ENCODE measurements around the gene DNAH10. TPM values are rescaled to one million over a fixed set of nuclear protein-coding genes. Genes with fewer than 3 reads are reported as not detected.

DNAH10 gene
- total RNA-seq, 1 donor from 2014 or later: 1.0 TPM

DNA sequence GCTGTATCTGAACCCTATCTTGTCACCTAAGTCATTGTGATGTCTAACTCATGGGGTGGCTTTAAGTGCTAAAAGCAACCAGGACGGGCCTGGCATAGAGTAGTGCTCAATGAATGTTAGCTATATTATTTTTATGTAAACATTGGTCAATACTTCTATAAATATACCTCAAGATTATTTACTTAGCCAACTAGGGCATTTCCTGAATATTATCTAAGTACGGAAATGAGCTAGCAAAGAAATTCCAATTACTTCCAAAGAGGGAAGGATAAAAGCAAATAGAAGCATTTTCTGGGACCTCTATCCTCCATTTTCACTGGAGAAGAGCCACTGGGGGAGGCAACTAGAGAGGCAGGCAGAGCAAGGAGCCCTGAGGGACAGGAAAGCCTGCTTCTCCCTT, 189.9 kb downstream of the DNAH10 start:
- Mint-ChIP-seq H3K9me3 (ENCODE audit: low read depth) (peaks cover 8% of the 10 kb centered on the region), H3K27me3 (no peaks in the 10 kb centered on the region), H3K4me3 (ENCODE audit: low read depth) (no peak overlapping the region), H3K27ac (no peak overlapping the region), H3K4me1 (ENCODE audit: low read depth) (peaks cover 1% of the 10 kb centered on the region), H3K36me3 (ENCODE audit: insufficient read depth) (peaks cover 27% of the 10 kb centered on the region)
- TF ChIP-seq, protein P1, sequence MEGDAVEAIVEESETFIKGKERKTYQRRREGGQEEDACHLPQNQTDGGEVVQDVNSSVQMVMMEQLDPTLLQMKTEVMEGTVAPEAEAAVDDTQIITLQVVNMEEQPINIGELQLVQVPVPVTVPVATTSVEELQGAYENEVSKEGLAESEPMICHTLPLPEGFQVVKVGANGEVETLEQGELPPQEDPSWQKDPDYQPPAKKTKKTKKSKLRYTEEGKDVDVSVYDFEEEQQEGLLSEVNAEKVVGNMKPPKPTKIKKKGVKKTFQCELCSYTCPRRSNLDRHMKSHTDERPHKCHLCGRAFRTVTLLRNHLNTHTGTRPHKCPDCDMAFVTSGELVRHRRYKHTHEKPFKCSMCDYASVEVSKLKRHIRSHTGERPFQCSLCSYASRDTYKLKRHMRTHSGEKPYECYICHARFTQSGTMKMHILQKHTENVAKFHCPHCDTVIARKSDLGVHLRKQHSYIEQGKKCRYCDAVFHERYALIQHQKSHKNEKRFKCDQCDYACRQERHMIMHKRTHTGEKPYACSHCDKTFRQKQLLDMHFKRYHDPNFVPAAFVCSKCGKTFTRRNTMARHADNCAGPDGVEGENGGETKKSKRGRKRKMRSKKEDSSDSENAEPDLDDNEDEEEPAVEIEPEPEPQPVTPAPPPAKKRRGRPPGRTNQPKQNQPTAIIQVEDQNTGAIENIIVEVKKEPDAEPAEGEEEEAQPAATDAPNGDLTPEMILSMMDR (IDR thresholded peaks at IDR 0.05; ENCODE audit: unreplicated experiment): no peak
- DNase-seq (ENCODE audit: low spot score, unreplicated experiment): no peak

DNA sequence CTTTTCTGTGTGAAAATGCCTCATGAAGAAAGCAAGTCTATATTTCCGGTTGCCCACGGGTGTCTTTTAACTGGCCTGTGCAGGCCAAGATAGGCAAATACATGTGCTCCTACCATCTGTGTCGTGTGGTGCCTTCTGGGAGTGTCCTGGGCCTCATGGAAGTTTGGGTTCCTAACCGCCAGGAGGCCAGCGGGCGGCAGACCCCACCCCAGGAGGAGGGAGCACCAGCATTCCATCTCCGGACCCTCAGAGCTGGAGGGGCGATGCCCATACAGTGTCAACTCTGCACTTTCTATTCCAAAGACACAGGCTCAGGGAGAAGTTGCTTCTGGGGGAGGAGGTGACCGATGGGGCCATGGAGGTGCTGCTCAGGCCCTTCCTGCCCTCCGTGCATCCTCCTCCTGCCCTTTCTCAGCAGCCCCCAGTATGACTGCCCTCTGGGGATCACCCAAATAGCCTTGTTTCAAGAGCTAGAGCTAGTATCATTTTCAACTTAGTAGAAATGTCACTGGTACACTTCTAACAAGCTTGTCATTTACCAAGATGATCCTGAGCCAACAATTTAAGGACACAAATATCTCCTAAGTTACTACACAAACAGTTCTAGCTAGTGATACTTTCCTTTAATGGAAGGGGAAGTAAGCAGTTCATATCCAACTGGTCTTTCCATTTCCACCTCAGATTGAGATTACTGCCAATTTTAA, 192.7 kb downstream of the DNAH10 start:
- Mint-ChIP-seq H3K4me1 (ENCODE audit: low read depth) (no peaks in the 10 kb centered on the region), H3K27ac (no peak overlapping the region), H3K36me3 (ENCODE audit: insufficient read depth) (peaks cover 6% of the 10 kb centered on the region), H3K27me3 (no peaks in the 10 kb centered on the region), H3K4me3 (ENCODE audit: low read depth) (no peak overlapping the region), H3K9me3 (ENCODE audit: low read depth) (peaks cover 3% of the 10 kb centered on the region)
- TF ChIP-seq, protein P1 (IDR thresholded peaks at IDR 0.05; ENCODE audit: unreplicated experiment): no peak
- no peak for DNase-seq (ENCODE audit: low spot score, unreplicated experiment)

DNA sequence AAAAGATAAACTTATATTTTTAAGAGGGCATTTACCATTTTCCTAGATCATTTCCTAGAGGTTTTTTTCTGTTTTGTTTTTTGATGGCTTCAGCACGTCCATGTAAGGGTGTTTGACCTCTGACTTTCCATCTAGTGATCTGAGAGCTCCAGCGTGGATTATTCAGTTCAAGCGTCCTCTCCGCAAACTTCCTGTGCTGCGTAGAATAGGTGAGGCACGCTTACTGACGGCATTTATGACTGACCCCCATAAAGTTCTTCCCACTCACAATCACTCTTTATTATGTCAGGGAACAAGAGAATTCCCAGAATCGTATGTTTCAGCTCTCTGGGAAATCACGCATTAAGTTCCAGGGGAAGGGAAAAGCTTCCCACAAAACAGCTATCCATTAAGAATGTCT, 194.1 kb downstream of the DNAH10 start:
- Mint-ChIP-seq H3K4me1 (ENCODE audit: low read depth) (peaks cover 2% of the 10 kb centered on the region), H3K4me3 (ENCODE audit: low read depth) (no peak overlapping the region), H3K9me3 (ENCODE audit: low read depth) (no peaks in the 10 kb centered on the region), H3K27me3 (no peaks in the 10 kb centered on the region), H3K27ac (no peak overlapping the region), H3K36me3 (ENCODE audit: insufficient read depth) (no peaks in the 10 kb centered on the region)
- DNase-seq (ENCODE audit: low spot score, unreplicated experiment): no peak
- TF ChIP-seq, protein P1 (IDR thresholded peaks at IDR 0.05; ENCODE audit: unreplicated experiment): no peak

DNA sequence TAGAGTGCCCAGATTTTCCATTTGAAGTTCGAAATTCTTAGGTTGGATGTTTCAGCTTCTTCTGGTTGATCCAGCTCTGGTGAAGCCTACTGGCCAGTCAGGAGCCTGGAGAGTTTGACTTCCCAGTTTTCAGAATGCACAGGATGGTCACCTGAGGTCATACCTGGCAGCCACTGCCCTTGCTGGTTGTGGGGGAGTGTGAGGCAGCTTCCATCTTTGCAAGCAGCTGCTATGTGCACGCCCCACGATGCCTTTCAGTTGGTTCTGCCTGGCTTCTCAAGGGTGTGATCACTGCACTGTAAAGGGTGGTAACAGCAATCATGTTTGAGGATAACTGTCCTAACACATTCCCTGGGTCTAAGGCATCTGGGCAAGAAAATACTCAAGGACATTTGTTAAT, 195.1 kb downstream of the DNAH10 start:
- Mint-ChIP-seq H3K36me3 (ENCODE audit: insufficient read depth) (no peaks in the 10 kb centered on the region), H3K27ac (no peak overlapping the region), H3K9me3 (ENCODE audit: low read depth) (no peaks in the 10 kb centered on the region), H3K27me3 (no peaks in the 10 kb centered on the region), H3K4me3 (ENCODE audit: low read depth) (no peak overlapping the region), H3K4me1 (ENCODE audit: low read depth) (peaks cover 4% of the 10 kb centered on the region)
- no peak for DNase-seq (ENCODE audit: low spot score, unreplicated experiment)
- TF ChIP-seq, protein P1 (IDR thresholded peaks at IDR 0.05; ENCODE audit: unreplicated experiment): no peak

DNA sequence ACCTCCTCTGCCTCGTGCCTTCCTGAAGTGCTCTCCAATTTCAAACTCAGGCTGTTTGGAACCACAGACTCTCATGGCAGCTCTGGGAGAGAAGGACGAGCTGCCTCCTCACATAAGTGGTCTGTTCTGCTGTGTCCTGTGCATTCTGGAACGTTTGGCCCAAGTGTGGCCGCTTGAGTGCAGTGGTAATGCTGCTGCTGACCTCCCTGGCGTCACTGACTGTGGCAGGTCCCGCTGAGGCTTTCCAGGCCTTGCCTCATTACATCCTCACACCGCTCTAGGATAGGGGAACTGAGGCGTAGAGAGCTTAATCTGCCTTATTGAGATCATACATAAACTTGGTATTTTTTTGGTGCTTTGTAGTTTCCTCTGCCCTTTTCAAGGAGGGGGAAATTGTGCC, 196.4 kb downstream of the DNAH10 start:
- DNase-seq (ENCODE audit: low spot score, unreplicated experiment): no peak
- no peaks in the 10 kb centered on the region for H3K27me3 Mint-ChIP-seq
- no peaks in the 10 kb centered on the region for H3K36me3 Mint-ChIP-seq (ENCODE audit: insufficient read depth)
- H3K27ac Mint-ChIP-seq: no peak overlapping the region
- no peak overlapping the region for H3K4me3 Mint-ChIP-seq (ENCODE audit: low read depth)
- no peaks in the 10 kb centered on the region for H3K9me3 Mint-ChIP-seq (ENCODE audit: low read depth)
- TF ChIP-seq, protein P1 (IDR thresholded peaks at IDR 0.05; ENCODE audit: unreplicated experiment): no peak
- H3K4me1 Mint-ChIP-seq (ENCODE audit: low read depth): peaks cover 4% of the 10 kb centered on the region

Data from progenitor cell of endocrine pancreas (in vitro differentiated cells).